Measurements from ENCODE around the gene SH3D21.
A peak's percentile ranks its signal among the peaks of the same experiment; 100 is the strongest.

SH3D21 gene

DNA sequence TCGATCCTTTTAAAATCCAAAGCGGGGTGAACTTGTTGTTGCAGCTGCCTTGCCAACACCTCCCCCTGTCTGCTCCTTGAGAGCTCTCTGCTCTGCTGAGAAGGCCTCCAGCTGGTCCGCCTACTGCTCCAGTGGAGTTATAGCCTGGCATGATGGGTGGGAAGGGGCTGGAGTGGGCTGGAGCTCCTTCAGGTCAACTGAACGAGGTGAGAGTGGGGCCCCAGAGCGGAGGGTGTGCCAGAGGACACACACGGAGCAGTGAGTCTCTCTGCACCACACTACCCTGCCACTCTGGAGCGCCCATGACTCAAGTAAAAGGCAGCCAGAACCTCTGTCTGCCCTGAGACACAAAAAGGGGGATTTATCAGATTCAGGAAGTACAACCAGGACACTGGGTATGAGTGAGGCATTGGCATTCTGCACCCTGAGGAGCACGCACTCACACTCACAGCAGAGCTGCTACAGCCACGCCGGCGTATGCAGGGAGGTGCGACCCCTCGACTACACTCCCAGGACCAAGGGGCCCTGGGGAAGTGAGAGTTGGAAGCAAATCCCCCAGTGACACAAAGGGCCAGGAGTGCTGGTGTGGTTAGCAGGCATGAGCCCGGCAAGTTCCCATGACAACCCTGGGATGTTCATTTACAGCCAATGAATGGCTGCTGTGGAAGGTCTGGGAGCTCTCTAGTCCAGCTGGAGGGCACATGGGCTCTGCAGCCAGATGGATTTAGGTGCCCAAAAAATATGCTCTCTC lies 45.2 kb downstream of the SH3D21 start:
- no peak for DNase-seq
- in situ Hi-C loops (cut with MboI; ENCODE audit: low pct_unique_long_range_greater_than_20kb, low sequenced_read_pairs) = no loop called here

DNA sequence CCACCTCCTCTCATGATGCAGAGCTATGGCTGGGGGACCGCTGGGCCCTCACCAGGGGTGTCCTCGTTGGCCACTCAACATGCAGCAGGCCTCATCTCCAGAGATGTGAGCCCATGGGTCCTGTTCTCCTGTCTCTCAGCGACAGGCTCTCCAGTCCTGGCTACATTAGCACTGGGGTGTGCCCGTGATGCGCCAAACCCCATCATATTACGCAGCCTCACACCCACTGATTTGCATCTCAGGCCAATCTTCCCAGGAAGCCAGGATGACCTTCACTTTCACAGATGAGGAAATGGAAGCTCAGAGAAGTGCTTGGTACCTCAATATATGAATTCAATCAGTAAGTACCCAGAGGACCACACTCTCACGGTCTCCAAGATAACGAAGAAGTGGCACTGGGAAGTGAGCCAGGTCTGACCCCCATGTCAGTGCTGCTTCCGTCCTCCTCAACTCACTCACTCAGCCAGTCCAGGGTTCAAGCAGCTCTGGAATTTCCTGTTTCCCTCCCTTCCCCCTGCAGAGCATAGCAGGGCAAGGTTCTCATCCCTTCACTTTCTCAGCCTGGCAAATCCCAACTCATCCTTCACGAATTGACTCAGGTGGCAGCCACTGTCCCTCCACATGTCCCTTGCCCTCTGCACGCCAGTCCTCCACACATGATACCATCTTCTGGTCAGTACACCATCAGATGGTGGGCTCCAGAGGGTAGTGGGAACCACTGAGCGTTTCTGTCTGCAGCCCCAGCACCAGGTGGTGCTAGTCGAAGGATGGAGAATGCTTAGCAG lies 46.1 kb downstream of the SH3D21 start:
- DNase-seq = no peak
- in situ Hi-C loops (cut with MboI; ENCODE audit: low pct_unique_long_range_greater_than_20kb, low sequenced_read_pairs) = no loop called here

DNA sequence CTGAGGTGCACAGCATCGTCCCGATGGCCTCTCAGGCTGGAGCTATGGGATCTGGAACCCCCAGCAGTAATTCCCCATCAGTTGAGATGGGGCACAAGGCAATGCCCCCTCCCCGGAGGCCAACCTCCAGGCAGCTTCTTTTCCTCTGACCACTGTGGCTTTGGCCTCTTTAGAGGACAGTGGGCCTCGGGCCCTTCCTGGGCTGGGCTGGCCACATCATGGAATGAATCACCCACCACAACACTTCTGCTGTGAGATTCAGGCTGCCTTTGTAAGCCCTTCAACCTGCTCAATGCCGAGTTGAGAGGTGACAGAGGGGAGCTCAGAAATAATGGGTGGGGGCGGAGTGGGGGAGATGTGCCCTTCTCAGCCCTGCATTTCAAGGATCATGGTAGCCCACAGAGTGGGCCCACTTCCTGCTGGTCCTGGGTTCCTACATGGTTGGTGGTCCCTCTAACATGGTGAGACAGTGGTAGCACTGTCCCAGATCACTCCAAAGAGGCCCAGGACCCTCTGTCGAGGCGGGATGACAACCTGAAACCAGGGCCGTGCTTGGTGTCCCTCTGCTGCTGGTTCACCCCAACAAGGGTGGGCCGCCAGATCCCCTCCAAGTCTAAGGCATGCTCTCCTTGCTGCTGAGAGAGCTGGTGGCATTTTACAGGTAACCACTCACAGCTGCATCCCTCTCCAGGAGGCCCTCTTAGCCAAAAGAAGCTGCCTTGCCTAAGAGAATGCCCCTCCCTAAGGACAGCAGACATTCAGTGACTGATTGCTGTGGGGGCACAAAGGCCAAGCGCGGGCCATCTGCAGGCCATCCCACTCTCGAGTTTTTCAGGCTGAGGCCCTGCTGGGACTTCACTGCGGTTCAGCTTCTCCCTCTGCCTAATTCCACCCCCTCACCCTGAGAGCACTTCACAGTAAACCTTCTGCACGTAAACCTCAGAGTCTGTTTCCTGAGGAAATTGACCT lies 47.0 kb downstream of the SH3D21 start:
- in situ Hi-C loops (cut with MboI; ENCODE audit: low pct_unique_long_range_greater_than_20kb, low sequenced_read_pairs) = no loop called here
- DNase-seq = peak; percentile 16

DNA sequence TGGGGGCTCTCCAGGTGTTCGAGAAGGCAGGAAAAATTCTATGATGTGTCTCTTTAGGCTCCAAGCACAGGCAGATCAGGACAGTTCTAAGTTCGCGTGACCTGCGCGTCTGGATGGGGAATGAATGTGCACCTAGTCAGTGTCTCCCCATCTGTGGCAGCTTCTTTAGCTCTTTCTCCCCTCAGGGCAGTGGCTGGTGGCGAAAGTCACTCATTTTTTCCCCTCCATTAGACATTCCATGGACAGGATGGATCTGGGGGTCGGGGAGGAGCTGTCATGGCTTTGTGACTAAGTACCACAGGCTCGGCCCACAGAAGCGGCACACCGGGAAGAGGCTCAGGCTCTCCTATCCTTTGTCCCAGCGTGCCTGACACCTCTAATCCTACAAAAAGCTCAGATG lies 48.3 kb downstream of the SH3D21 start:
- in situ Hi-C loops (cut with MboI; ENCODE audit: low pct_unique_long_range_greater_than_20kb, low sequenced_read_pairs) = no loop called here
- DNase-seq = no peak

DNA sequence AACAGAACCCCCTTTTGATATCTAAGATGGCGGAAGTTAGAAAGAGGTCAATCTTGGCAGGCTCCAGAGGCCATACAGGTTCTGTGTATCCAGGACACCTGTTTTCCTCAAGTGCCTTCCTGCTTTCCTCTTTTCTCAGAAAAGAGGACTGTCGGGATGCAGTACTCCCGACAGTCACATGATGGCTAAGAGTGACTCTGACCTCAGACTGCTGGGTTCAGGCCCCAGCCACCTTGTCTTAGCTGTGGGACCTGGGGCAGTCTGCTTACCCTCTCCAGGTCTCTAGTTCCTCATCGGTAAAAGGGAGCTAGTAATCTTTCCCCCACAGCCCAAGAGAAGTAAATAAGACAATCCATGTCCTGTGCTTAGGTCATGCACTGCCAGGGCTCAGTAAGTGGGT lies 49.6 kb downstream of the SH3D21 start:
- DNase-seq = no peak
- in situ Hi-C loops (cut with MboI; ENCODE audit: low pct_unique_long_range_greater_than_20kb, low sequenced_read_pairs) = no loop called here

DNA sequence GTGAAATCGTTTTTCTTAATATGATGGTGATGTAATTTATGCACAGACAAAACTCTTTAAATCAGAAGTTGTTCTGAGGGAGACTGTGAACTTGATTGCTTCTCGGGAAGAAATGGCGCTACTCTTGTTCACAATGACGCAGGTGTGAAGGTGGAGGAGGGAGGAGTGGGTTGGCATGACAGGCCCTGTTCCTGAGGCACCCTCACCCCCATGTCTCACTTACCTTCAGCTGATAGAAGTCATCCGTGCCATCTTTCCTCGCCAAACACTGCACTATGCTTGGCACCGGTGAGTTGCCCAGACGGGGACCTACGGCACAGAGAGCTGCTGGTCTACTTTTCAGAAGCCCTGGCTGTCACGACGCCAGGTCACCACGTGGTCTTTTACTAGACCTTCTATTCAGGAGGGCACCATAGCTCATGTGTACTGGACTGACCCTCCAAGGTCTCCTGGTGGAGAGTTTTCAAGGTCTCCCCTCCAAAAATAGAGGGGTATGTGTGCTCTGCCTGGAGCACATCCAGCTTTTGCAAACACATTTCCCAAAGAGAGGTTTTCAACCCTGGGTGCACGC lies 52.4 kb downstream of the SH3D21 start:
- in situ Hi-C loops (cut with MboI; ENCODE audit: low pct_unique_long_range_greater_than_20kb, low sequenced_read_pairs) = no loop called here
- no peak for DNase-seq

DNA sequence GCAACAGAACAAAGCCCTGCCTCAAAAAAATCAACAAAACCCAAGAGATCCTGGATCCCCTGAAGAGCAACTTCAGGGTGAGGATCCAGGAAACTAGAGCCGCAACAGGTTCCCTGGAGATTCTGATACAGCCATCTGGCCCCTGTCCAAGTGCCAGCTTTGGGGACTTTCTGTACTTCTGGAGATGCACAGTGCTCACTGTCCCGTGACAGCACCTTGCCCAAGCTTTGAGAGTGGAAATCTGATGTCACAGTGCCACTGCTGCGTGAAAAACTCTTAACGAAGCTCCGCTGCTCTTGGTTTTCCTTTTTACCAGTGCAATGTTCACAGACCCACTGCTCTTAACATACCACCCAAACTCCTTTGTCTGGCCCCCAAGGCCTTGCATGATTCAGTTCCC lies 53.2 kb downstream of the SH3D21 start:
- in situ Hi-C loops (cut with MboI; ENCODE audit: low pct_unique_long_range_greater_than_20kb, low sequenced_read_pairs) = no loop called here
- no peak for DNase-seq

DNA sequence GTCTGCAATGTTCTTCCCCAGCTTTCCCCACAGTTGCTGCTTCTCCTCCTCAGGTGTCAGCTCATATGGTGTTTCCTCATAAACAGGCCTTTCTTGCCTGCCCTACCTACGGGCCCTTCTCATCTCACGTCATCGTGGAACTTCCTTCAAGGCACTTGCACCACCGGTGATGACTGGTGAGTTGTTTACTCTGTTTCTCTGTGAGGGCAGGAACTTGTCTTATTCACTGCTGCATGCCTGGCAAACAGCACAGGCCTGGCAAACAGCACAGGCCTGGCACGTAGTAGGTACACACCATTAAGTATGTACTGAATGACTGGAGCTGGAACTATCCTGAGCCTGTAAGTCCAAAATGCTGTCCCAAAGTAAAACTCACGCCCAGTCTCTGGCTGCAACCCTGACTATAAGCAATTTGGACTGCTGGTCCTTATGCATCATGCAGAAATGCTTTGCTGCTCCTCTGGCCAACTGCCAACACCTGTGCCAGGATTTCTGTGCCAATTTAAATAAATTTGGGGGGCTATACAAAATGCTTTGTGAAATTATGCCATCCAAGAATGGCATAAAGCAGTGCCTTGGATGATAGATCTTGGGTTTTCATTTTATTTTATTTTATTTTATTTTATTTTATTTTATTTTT lies 53.9 kb downstream of the SH3D21 start:
- in situ Hi-C loops (cut with MboI; ENCODE audit: low pct_unique_long_range_greater_than_20kb, low sequenced_read_pairs) = no loop called here
- no peak for DNase-seq

DNA sequence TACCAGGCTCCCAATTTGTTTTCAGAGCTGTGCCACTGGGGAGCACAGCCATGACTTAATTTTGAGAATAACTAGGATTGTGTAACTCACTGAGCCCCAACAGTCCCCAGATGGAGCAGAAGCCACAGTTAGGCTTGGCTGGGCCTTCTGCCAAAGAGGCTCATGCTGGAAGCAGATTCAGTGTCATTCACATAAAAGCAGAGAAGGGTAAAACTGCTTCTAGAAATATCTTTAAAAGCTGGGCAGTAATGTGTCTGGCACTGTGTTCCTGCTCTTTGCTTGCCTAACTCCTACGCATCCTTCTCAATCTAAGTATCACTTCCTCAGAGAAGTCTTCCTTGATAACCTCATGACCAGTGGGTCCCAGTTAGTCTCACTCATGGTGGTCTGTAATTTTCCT lies 59.2 kb downstream of the SH3D21 start:
- no peak for DNase-seq

DNA sequence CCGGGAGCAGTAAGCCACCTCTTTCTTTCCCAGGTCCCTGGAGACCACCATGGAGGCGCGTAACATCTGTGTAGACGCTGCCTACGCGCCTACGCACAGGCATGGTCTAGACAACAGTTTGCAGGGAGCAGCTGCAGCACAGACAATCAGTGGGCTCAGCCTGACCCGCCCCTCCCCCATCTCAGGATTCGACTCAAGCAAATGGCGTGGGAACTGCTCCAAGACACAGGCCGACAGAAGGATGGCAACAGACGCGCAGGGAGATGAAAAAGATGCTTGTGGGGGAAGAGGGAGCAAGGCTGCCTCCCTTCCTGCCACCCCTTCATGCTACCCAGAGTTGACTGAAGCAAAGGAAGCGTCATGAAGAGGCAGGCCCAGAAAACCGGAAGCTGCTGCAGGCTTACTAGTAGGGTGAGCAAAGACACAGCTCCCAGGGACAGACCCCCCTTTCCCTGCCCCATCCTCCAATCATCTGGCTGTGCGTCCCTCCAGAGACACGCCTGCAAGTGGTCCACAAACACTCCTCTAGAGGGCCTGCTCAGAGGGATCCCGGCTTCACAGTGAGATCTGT lies 60.0 kb downstream of the SH3D21 start:
- peak; percentile 73 for DNase-seq
- in situ Hi-C loops (cut with MboI; ENCODE audit: low pct_unique_long_range_greater_than_20kb, low sequenced_read_pairs) = no loop called here

More for the DNA sequence above, 59.2 kb downstream of the SH3D21 start:
- in situ Hi-C loops (cut with MboI; ENCODE audit: low pct_unique_long_range_greater_than_20kb, low sequenced_read_pairs) = no loop called here

DNA sequence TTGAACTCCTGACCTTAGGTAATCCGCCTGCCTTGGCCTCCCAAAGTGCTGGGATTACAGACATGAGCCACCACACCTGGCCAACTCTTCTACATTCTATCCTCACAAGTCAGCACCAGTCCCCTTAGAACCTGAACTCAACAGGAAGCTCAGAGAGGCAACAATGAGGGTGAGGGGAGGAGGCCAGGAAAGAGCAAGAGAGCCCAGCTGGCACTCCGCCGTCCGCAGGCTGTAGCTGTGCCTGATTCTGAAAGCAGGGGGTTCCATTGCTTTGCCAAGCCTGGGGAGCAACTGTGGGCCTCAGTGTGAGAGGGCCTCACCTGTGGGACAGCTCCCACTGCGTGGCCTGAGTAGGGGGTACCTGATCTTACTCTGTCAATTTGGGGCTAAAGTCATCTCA lies 60.9 kb downstream of the SH3D21 start:
- DNase-seq = no peak
- in situ Hi-C loops (cut with MboI; ENCODE audit: low pct_unique_long_range_greater_than_20kb, low sequenced_read_pairs) = no loop called here

DNA sequence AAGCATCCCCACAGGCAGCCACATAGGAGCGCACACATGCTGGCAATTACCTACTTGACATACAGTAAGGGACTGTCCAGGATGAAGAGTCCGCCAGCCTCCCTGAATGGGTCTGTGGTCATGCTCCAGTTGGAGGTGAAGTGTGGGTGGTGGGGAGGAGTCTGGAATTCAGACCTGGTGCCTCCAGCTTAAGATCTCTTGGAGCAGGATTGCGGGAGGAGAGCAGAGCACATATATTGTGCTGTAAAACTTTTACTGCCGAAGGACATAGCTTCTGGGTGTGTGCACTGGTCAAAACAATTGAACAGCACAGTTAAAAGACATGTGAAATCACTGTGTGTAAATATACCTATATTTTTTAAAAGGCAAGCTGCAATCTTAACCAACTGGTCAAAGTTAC lies 61.6 kb downstream of the SH3D21 start:
- in situ Hi-C loops (cut with MboI; ENCODE audit: low pct_unique_long_range_greater_than_20kb, low sequenced_read_pairs) = no loop called here
- DNase-seq = no peak

DNA sequence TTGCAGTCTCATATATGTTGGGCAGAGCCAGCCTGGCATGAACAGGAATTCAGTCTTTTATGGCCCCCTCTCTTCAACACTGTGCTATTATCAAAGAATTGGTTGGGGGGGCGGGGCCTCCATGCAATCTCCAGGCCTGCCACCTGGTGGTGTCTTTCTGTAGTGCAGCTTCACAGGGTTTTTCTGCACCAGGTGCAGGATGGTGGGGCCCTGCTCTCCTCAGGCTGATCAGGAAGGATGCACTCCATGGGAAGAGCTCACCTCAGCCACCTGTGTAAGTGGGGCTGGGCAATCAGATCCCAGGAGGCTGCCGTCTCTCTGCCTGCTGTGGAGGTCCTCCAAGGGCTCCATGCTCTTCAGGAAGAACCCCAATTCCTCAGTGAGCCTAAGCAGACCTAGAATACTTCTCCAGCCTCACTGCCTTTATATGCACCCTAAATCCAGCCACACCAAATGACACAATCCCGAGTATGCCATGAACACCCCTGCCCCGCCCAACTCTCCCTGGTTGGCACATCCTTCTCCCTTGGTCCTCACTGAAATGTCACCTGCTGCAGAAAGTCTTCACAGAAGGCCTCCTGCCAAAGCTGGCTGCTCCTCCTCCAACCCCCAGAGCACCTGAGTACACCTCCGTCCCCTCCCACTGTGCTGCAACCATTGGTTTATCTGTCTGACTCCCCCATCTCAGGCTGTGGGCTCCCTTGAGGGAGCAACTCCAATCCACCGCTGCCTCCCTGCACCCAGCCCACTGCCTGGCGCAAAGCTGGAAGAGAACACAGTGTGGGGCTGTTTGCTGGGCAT lies 63.1 kb downstream of the SH3D21 start:
- in situ Hi-C loops (cut with MboI; ENCODE audit: low pct_unique_long_range_greater_than_20kb, low sequenced_read_pairs) = no loop called here
- peak; percentile 80 for DNase-seq

Measured in KBM-7 (cell line).